Keratinocyte (primary cell): ENCODE results near the gene HYAL1. TPM values are rescaled to one million over a fixed set of nuclear protein-coding genes. Genes with fewer than 3 reads are reported as not detected.

Experiments
- DNase-seq: peaks from one replicate; pipeline ENCODE4 v3.0.0-alpha.2; 2011; ENCODE audit warnings: low read depth, missing footprints, low spot score
- FAIRE-seq: peaks from 2 replicates; lab custom pipeline; 2011; peaks lifted over from hg19 to GRCh38; lab: Jason Lieb, UNC
- H2AFZ ChIP-seq: 2 replicates; pipeline ENCODE4 v1.6.0; 2012; ENCODE audit warnings: low read length, control low read depth, inconsistent platforms; ENCODE audit not compliant: control insufficient read depth
- H3K27ac ChIP-seq: 2 replicates; pipeline ENCODE4 v1.5.1; 2011; ENCODE audit warnings: low read length; ENCODE audit not compliant: control insufficient read depth, insufficient read depth
- H3K27me3 ChIP-seq: 3 replicates; pipeline ENCODE4 v1.6.0; 2011; ENCODE audit warnings: low read length; ENCODE audit not compliant: control insufficient read depth, insufficient read depth; ENCODE audit errors: extremely low read depth
- H3K36me3 ChIP-seq, 2 experiments: 2 replicates in 1 of 2; 3 replicates in 1 of 2; pipeline ENCODE4 v1.5.1; 2011; ENCODE audit warnings: low read length in 2 of 2, mild to moderate bottlenecking in 1 of 2; ENCODE audit not compliant: control insufficient read depth in 2 of 2, insufficient read depth in 2 of 2; ENCODE audit errors: extremely low read depth in 1 of 2
- H3K4me1 ChIP-seq: 3 replicates; pipeline ENCODE4 v1.5.1; 2011; ENCODE audit warnings: low read length; ENCODE audit not compliant: control insufficient read depth, insufficient read depth; ENCODE audit errors: extremely low read depth
- H3K4me2 ChIP-seq: 3 replicates; pipeline ENCODE4 v1.6.0; 2011; ENCODE audit warnings: low read depth, low read length; ENCODE audit not compliant: control insufficient read depth, insufficient read depth; ENCODE audit errors: extremely low read depth
- H3K4me3 ChIP-seq, 3 experiments: fragments of 200-600 bp in 1 of 3; sonication (generic) in 1 of 3; 2 replicates in 2 of 3; 3 replicates in 1 of 3; pipeline ENCODE4 v1.5.1; 2011 to 2016; ENCODE audit warnings: low read length in 3 of 3, mild to moderate bottlenecking in 3 of 3, control low read depth in 2 of 3, inconsistent platforms in 1 of 3, low read depth in 1 of 3, mixed read lengths in 1 of 3, mixed run types in 1 of 3, moderate library complexity in 1 of 3; ENCODE audit not compliant: control insufficient read depth in 2 of 3, insufficient read depth in 2 of 3; ENCODE audit errors: extremely low read depth in 1 of 3
- H3K79me2 ChIP-seq: 2 replicates; pipeline ENCODE4 v1.6.0; 2012; ENCODE audit warnings: low read length; ENCODE audit not compliant: control insufficient read depth, insufficient read depth
- H3K9ac ChIP-seq: 3 replicates; pipeline ENCODE4 v1.6.0; 2011; ENCODE audit warnings: low read length; ENCODE audit not compliant: control insufficient read depth, insufficient read depth; ENCODE audit errors: extremely low read depth
- H3K9me1 ChIP-seq: 3 replicates; pipeline ENCODE4 v1.6.0; 2011; ENCODE audit warnings: low read length; ENCODE audit not compliant: control insufficient read depth, insufficient read depth; ENCODE audit errors: extremely low read depth
- H3K9me3 ChIP-seq: 2 replicates; pipeline ENCODE4 v1.5.1; 2012; ENCODE audit warnings: low read depth, low read length; ENCODE audit not compliant: control insufficient read depth
- H4K20me1 ChIP-seq: 3 replicates; pipeline ENCODE4 v1.6.0; 2011; ENCODE audit warnings: low read length; ENCODE audit not compliant: control insufficient read depth, insufficient read depth; ENCODE audit errors: extremely low read depth
- EZH2 ChIP-seq: IDR thresholded peaks from one replicate; pipeline ENCODE4 v1.6.1; 2012; ENCODE audit warnings: inconsistent platforms, mild to moderate bottlenecking, low read length, moderate library complexity
- dilution Hi-C: fragments of 300-500 bp; cut with MboI; formaldehyde crosslinking; loops from one replicate; pipeline ENCODE4 v1.7.0; 2020; ENCODE audit warnings: low sequenced_read_pairs; ENCODE audit not compliant: extremely low pct_ligation_motif_present
- polyA plus RNA-seq, 5 experiments: library from polyadenylated mRNA; depleted of rRNA in 3 of 5; stranded (reverse) in 3 of 5; stranded (forward) in 1 of 5; unstranded in 1 of 5; fragments of >200 nt; gene quantifications; 1 replicate in 1 of 5; 2 replicates in 3 of 5; 3 replicates in 1 of 5; pipeline versions ENCODE4 v1.2.1 to v1.2.3, GENCODE V29; 2011 to 2012; ENCODE audit warnings: missing spikeins in 2 of 5, low read depth in 1 of 5, low replicate concordance in 1 of 5
- TF ChIP-seq, protein P1 (sequence below), 3 experiments: IDR thresholded peaks in 1 of 3; conservative IDR thresholded peaks in 1 of 3; optimal IDR thresholded peaks in 1 of 3; 2 replicates in 2 of 3; 3 replicates in 1 of 3; pipeline versions ENCODE3 to v1.5.1; 2011; ENCODE audit warnings: low read length in 3 of 3, mild to moderate bottlenecking in 3 of 3, moderate library complexity in 2 of 3, control low read depth in 1 of 3, inconsistent platforms in 1 of 3; ENCODE audit not compliant: insufficient read depth in 2 of 3; ENCODE audit errors: extremely low read depth in 1 of 3

HYAL1 gene
- polyA plus RNA-seq, 1 donor (not counting 4 experiments of a cell fraction or from before 2014, with no cell fraction given) = 13.9 TPM

DNA sequence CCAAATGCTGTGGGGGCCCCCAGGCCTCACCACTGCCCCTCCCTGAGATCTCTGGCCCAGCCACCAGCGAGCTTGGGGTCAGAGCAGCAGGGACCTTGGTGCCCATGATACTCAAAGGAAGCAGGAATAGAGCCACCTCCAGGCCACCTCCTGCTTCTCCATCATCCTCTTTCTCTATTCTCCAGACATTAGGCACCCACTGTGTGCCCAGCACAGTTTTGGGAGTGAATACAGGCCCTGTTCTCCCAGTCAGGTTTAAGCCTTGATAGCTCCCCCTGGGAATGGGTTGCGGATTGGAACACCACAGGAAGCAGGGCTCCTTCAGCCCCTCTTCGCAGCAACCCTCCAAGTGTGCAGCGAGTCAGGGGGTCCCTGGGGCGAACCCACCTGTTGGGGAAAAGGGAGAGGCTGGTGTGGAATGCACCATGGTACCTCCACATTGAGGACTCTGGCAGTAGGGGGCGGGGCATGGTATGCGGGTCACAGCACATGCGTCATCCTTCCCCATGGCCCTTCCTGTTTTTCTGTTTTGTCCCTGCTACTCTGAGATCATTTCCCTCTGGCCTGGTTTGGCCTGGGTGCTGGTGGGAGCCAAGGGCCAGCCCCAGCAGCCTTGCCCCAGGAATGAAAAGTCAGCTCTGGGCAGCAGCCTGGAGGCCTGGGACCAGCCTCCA lies 48.7 kb downstream of the HYAL1 start:
- Histone ChIP-seq H3K4me3 (no peak overlapping the region), H3K36me3 (peaks cover 26 to 43% of the 10 kb centered on the region in 2 experiments), H3K79me2 (peaks cover 32% of the 10 kb centered on the region), H2AFZ (no peak overlapping the region), H3K4me2 (peak overlapping the region; percentile 7), H3K9me3 (no peaks in the 10 kb centered on the region), H4K20me1 (peaks cover 9% of the 10 kb centered on the region), H3K4me1 (peaks cover 36% of the 10 kb centered on the region), H3K27me3 (no peaks in the 10 kb centered on the region), H3K9me1 (peaks cover 3% of the 10 kb centered on the region), H3K9ac (peak overlapping the region; percentile 46), H3K27ac (peak overlapping the region; percentile 71)
- no peak for DNase-seq
- TF ChIP-seq EZH2 = no peak
- TF ChIP-seq, protein P1, sequence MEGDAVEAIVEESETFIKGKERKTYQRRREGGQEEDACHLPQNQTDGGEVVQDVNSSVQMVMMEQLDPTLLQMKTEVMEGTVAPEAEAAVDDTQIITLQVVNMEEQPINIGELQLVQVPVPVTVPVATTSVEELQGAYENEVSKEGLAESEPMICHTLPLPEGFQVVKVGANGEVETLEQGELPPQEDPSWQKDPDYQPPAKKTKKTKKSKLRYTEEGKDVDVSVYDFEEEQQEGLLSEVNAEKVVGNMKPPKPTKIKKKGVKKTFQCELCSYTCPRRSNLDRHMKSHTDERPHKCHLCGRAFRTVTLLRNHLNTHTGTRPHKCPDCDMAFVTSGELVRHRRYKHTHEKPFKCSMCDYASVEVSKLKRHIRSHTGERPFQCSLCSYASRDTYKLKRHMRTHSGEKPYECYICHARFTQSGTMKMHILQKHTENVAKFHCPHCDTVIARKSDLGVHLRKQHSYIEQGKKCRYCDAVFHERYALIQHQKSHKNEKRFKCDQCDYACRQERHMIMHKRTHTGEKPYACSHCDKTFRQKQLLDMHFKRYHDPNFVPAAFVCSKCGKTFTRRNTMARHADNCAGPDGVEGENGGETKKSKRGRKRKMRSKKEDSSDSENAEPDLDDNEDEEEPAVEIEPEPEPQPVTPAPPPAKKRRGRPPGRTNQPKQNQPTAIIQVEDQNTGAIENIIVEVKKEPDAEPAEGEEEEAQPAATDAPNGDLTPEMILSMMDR (optimal IDR thresholded peaks at IDR 0.05 in 1 of 3, IDR thresholded peaks at IDR 0.05 in 1 of 3, conservative IDR thresholded peaks at IDR 0.05 in 1 of 3; ENCODE audit: extremely low read depth in 1 of 3, insufficient read depth in 2 of 3, low read length in 3 of 3) = no peak
- peak; percentile 67 for FAIRE-seq
- dilution Hi-C loops = no loop called here

DNA sequence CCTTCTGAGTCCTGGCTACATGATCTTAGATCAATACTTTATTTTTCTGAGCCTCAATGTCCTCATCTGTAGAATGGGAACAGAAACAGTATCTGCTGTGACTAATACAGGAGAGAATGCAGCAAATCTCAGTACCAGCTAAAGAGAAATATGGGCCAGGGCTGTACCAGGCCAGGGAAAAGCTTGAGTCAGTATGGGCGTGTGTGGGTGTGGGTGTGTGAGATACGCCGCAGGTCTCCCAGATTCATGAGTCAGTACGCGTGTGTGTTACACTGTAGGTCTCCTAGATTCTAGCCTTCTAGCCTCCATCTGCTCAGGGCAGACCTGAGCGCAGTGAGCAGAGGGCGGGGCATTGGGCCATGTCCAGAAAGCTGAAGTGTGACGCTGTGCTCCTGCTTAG lies 52.2 kb downstream of the HYAL1 start:
- Histone ChIP-seq H2AFZ (no peak overlapping the region), H3K27ac (peak overlapping the region; percentile 81), H3K79me2 (peaks cover 60% of the 10 kb centered on the region), H3K4me2 (peak overlapping the region; percentile 43), H3K36me3 (peaks cover 14 to 35% of the 10 kb centered on the region in 2 experiments), H3K4me1 (peaks cover 57% of the 10 kb centered on the region), H4K20me1 (peaks cover 11% of the 10 kb centered on the region), H3K4me3 (no peak overlapping the region), H3K9me3 (no peaks in the 10 kb centered on the region), H3K9ac (peak overlapping the region; percentile 55), H3K27me3 (no peaks in the 10 kb centered on the region), H3K9me1 (peaks cover 3% of the 10 kb centered on the region)
- TF ChIP-seq, protein P1 (optimal IDR thresholded peaks at IDR 0.05 in 1 of 3, IDR thresholded peaks at IDR 0.05 in 1 of 3, conservative IDR thresholded peaks at IDR 0.05 in 1 of 3; ENCODE audit: extremely low read depth in 1 of 3, insufficient read depth in 2 of 3, low read length in 3 of 3) = no peak
- TF ChIP-seq EZH2 = no peak
- dilution Hi-C loops = no loop called here
- peak; percentile 97 for DNase-seq
- FAIRE-seq = peak; percentile 100
